LNCaP clone FGC (cell line): ENCODE measurements around the gene FRG1.
A peak's percentile ranks its signal among the peaks of the same experiment; 100 is the strongest.
"Not testable (repeated sequence)": the region's sequence is repeated elsewhere in the genome, so short reads cannot be mapped to it uniquely, and the experiment has no call there.

Source experiments
- DNase-seq: peaks from one replicate; pipeline ENCODE4 v3.0.0-alpha.2; 2011; ENCODE audit warnings: low read depth
- H3K4me3 ChIP-seq: 2 replicates; pipeline ENCODE4 v1.5.1; 2011; ENCODE audit warnings: mild to moderate bottlenecking, low read depth, low read length, control low read depth
- CTCF ChIP-seq: IDR thresholded peaks from 2 replicates; pipeline ENCODE4 v1.5.1; 2012; ENCODE audit warnings: mild to moderate bottlenecking; ENCODE audit not compliant: control insufficient read depth, insufficient read depth; ENCODE audit errors: extremely low read depth

The FRG1 gene

GRCh38 chr4:189940178-189941004 is at the start of gene FRG1:
FRG1 (plus strand) TSS chr4:189940872; CDS start chr4:189941010, 138 bp downstream.
- DNase-seq: peak; percentile 85
- TF ChIP-seq CTCF: peak; percentile 91
- H3K4me3 ChIP-seq: peak within 1 kb of the TSS; percentile 89

GRCh38 chr4:189897667-189898066 is 43.0 kb upstream of the FRG1 start:
- H3K4me3 ChIP-seq: no peak overlapping the region
- TF ChIP-seq CTCF: no peak
- no peak for DNase-seq

GRCh38 chr4:189899481-189900015 is 41.1 kb upstream of the FRG1 start:
- not testable (repeated sequence) for H3K4me3 ChIP-seq

DNA sequence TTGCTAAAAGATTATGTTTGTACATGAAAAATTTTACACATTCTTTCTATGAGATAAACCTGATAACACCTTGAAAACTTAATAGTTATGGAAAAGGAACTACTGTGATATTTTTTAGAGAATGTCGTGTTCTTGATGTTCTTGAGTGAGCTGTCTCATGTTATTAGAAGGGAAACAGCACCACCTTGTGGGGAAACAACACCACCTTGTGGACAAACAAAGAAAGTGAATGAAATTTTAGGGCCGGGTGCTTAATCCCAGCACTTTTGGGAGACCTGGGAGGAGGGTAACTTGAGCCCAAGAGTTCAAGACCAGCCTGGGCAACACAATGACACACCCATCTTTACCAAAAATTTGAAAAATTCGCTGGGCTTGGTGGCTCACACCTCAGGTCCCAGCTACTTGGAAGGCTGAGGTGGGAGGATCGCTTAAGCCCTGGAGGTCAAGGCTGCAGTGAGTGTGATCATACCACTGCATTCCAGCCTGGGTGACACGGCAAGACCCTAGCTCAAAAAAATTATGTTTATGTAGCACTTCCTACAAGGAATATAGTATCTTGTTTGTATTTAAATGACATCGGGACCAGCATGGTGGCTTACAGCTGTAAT is 36.1 kb upstream of the FRG1 start:
- not testable (repeated sequence) for H3K4me3 ChIP-seq
- TF ChIP-seq CTCF: peak; percentile 71
- peak; percentile 26 for DNase-seq

More at GRCh38 chr4:189899481-189900015, 41.1 kb upstream of the FRG1 start:
- DNase-seq: not testable (repeated sequence)

GRCh38 chr4:189912170-189912569 is 28.5 kb upstream of the FRG1 start:
- peak; percentile 41 for TF ChIP-seq CTCF
- DNase-seq: no peak
- H3K4me3 ChIP-seq: no peak overlapping the region

GRCh38 chr4:189917161-189917891 is 23.3 kb upstream of the FRG1 start:
- DNase-seq: no peak
- no peak for TF ChIP-seq CTCF
- H3K4me3 ChIP-seq: no peak overlapping the region

GRCh38 chr4:189921058-189921457 is 19.6 kb upstream of the FRG1 start:
- TF ChIP-seq CTCF: no peak
- H3K4me3 ChIP-seq: no peak overlapping the region
- no peak for DNase-seq

- not testable (repeated sequence) for DNase-seq, H3K4me3 ChIP-seq
Measured at GRCh38 chr4:189926742-189927141, 13.9 kb upstream of the FRG1 start.
